ENCODE data around the gene PTP4A1.
"Not testable (repeated sequence)": the region's sequence is repeated elsewhere in the genome, so short reads cannot be mapped to it uniquely, and the experiment has no call there.

The PTP4A1 gene

GRCh38 chr6:63584125-63584514 is 11.8 kb downstream of the PTP4A1 start:
- ATAC-seq, result no peak
- Mint-ChIP-seq H3K27me3 (peaks cover 5% of the 10 kb centered on the region), H3K27ac (no peak overlapping the region), H3K36me3 (ENCODE audit: low read depth) (peaks cover 32% of the 10 kb centered on the region), H3K9me3 (no peaks in the 10 kb centered on the region), H3K4me1 (no peaks in the 10 kb centered on the region), H3K4me3 (no peak overlapping the region)
- DNase-seq, result no peak

DNA sequence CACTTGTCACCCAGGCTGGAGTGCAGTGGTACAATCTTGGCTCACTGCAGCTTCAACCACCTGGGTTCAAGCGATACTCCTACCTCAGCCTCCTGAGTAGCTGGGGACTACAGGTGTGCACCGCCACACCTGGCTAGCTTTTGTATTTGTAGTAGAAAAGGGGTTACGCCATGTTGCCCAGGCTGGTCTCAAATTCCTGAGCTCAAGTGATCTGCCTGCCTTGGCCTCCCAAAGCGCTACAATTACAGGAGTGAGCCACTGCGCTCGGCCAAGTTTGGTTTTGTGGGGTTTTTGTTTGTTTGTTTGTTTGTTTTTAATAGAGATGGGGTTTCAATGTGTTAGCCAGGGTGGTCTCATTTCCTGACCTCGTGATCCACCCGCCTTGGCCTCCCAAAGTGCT is 12.3 kb downstream of the PTP4A1 start:
- Mint-ChIP-seq H3K27me3 (peaks cover 5% of the 10 kb centered on the region), H3K4me1 (no peaks in the 10 kb centered on the region), H3K36me3 (ENCODE audit: low read depth) (peaks cover 29% of the 10 kb centered on the region), H3K27ac (no peak overlapping the region), H3K9me3 (no peaks in the 10 kb centered on the region), H3K4me3 (no peak overlapping the region)
- ATAC-seq (no peak), DNase-seq (no peak)

GRCh38 chr6:63585652-63586051 is 13.4 kb downstream of the PTP4A1 start:
- H3K27ac Mint-ChIP-seq, H3K4me1 Mint-ChIP-seq, H3K4me3 Mint-ChIP-seq, H3K9me3 Mint-ChIP-seq, DNase-seq, H3K27me3 Mint-ChIP-seq, ATAC-seq: not testable (repeated sequence)
- peaks cover 18% of the 10 kb centered on the region for H3K36me3 Mint-ChIP-seq (ENCODE audit: low read depth)

GRCh38 chr6:63589952-63590411 is 17.7 kb downstream of the PTP4A1 start:
- H3K9me3 Mint-ChIP-seq, result no peaks in the 10 kb centered on the region
- ATAC-seq, result no peak
- H3K4me3 Mint-ChIP-seq, result no peak overlapping the region
- H3K36me3 Mint-ChIP-seq (ENCODE audit: low read depth), result no peaks in the 10 kb centered on the region
- peaks cover 7% of the 10 kb centered on the region for H3K27me3 Mint-ChIP-seq
- no peak for DNase-seq
- no peak overlapping the region for H3K27ac Mint-ChIP-seq
- H3K4me1 Mint-ChIP-seq, result no peaks in the 10 kb centered on the region

GRCh38 chr6:63592886-63593285 is 20.6 kb downstream of the PTP4A1 start:
- Mint-ChIP-seq H3K4me1 (peaks cover 2% of the 10 kb centered on the region), H3K27me3 (peaks cover 8% of the 10 kb centered on the region), H3K4me3 (no peak overlapping the region), H3K27ac (no peak overlapping the region), H3K9me3 (no peaks in the 10 kb centered on the region), H3K36me3 (ENCODE audit: low read depth) (no peaks in the 10 kb centered on the region)
- DNase-seq (no peak), ATAC-seq (no peak)

GRCh38 chr6:63597141-63598048 is 25.1 kb downstream of the PTP4A1 start:
- DNase-seq, result no peak
- Mint-ChIP-seq H3K36me3 (ENCODE audit: low read depth) (no peaks in the 10 kb centered on the region), H3K27me3 (peaks cover 12% of the 10 kb centered on the region), H3K4me1 (peaks cover 13% of the 10 kb centered on the region), H3K4me3 (peak overlapping the region; percentile 77), H3K9me3 (no peaks in the 10 kb centered on the region), H3K27ac (no peak overlapping the region)
- ATAC-seq, result no peak

GRCh38 chr6:63598049-63599036 is 26.1 kb downstream of the PTP4A1 start:
- Mint-ChIP-seq H3K4me3 (peak overlapping the region; percentile 77), H3K27me3 (peaks cover 12% of the 10 kb centered on the region), H3K27ac (no peak overlapping the region), H3K36me3 (ENCODE audit: low read depth) (no peaks in the 10 kb centered on the region), H3K9me3 (no peaks in the 10 kb centered on the region), H3K4me1 (peaks cover 13% of the 10 kb centered on the region)
- DNase-seq (peak; percentile 71), ATAC-seq (peak; percentile 100)

DNA sequence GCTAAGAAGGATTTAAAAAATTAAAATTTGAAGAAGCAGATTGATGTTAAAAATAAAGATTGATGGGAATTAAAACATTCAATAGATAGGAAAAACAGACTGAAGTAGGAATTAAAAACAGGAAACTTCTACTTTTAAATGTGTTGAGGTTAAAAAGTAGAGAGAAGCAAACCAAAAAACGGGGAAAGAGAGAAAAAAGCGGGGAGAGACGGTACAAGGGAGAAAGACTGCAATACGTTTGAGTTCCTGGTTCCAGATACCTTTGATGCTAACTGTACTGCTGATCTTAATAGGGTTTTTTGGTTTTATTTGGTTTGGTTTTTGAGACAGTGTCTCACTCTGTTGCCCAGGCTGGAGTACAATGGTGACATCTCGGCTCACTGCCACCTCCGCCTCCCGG is 27.0 kb downstream of the PTP4A1 start:
- ATAC-seq (no peak), DNase-seq (no peak)
- H3K4me1 Mint-ChIP-seq, result peaks cover 13% of the 10 kb centered on the region
- H3K27ac Mint-ChIP-seq, result no peak overlapping the region
- H3K4me3 Mint-ChIP-seq, result peak overlapping the region; percentile 77
- H3K27me3 Mint-ChIP-seq, result peaks cover 12% of the 10 kb centered on the region
- no peaks in the 10 kb centered on the region for H3K36me3 Mint-ChIP-seq (ENCODE audit: low read depth)
- H3K9me3 Mint-ChIP-seq, result no peaks in the 10 kb centered on the region

GRCh38 chr6:63600136-63600535 is 27.9 kb downstream of the PTP4A1 start:
- no peak for DNase-seq
- H3K9me3 Mint-ChIP-seq, result no peaks in the 10 kb centered on the region
- no peak overlapping the region for H3K27ac Mint-ChIP-seq

GRCh38 chr6:63609231-63609630 is 37.0 kb downstream of the PTP4A1 start:
- H3K27ac Mint-ChIP-seq, result no peak overlapping the region
- ATAC-seq (no peak), DNase-seq (no peak)
- no peak overlapping the region for H3K4me3 Mint-ChIP-seq
- H3K27me3 Mint-ChIP-seq, result peaks cover 5% of the 10 kb centered on the region
- no peaks in the 10 kb centered on the region for H3K9me3 Mint-ChIP-seq
- H3K4me1 Mint-ChIP-seq, result no peaks in the 10 kb centered on the region
- H3K36me3 Mint-ChIP-seq (ENCODE audit: low read depth), result no peaks in the 10 kb centered on the region

More at GRCh38 chr6:63600136-63600535, 27.9 kb downstream of the PTP4A1 start:
- H3K36me3 Mint-ChIP-seq (ENCODE audit: low read depth), result no peaks in the 10 kb centered on the region
- H3K4me1 Mint-ChIP-seq, result peaks cover 13% of the 10 kb centered on the region
- H3K27me3 Mint-ChIP-seq, result peaks cover 12% of the 10 kb centered on the region
- ATAC-seq, result no peak
- no peak overlapping the region for H3K4me3 Mint-ChIP-seq

GRCh38 chr6:63610944-63611343 is 38.7 kb downstream of the PTP4A1 start:
- ATAC-seq, result no peak
- Mint-ChIP-seq H3K4me1 (no peaks in the 10 kb centered on the region), H3K36me3 (ENCODE audit: low read depth) (no peaks in the 10 kb centered on the region), H3K9me3 (no peaks in the 10 kb centered on the region), H3K27me3 (no peaks in the 10 kb centered on the region), H3K4me3 (no peak overlapping the region), H3K27ac (no peak overlapping the region)
- no peak for DNase-seq

GRCh38 chr6:63611560-63611959 is 39.3 kb downstream of the PTP4A1 start:
- Mint-ChIP-seq H3K36me3 (ENCODE audit: low read depth) (no peaks in the 10 kb centered on the region), H3K9me3 (no peaks in the 10 kb centered on the region), H3K4me1 (no peaks in the 10 kb centered on the region), H3K27me3 (no peaks in the 10 kb centered on the region), H3K4me3 (no peak overlapping the region), H3K27ac (no peak overlapping the region)
- no peak for ATAC-seq
- no peak for DNase-seq

- no peak overlapping the region for H3K27ac Mint-ChIP-seq
- no peak overlapping the region for H3K4me3 Mint-ChIP-seq
- DNase-seq, result no peak
- peaks cover 14% of the 10 kb centered on the region for H3K27me3 Mint-ChIP-seq
- no peaks in the 10 kb centered on the region for H3K36me3 Mint-ChIP-seq (ENCODE audit: low read depth)
- H3K9me3 Mint-ChIP-seq, result no peaks in the 10 kb centered on the region
- ATAC-seq, result no peak
- H3K4me1 Mint-ChIP-seq, result no peaks in the 10 kb centered on the region
Measured at GRCh38 chr6:63615590-63615989, 43.3 kb downstream of the PTP4A1 start.

Measured in activated naive CD8-positive, alpha-beta T cell treated with anti-CD3 and anti-CD28 coated beads, Interleukin-2, amount 50 U/mL, for 24 hours (primary cell).